GM19372 (cell line): ENCODE data around the gene ECEL1.

Source experiments
- ATAC-seq: cut with Tn5 transposase; IDR thresholded peaks from one replicate; pipeline ENCODE4 v1.9.1; 2021; ENCODE audit warnings: mild to moderate bottlenecking, low read depth, moderate library complexity; ENCODE audit not compliant: unreplicated experiment

ECEL1 gene

DNA sequence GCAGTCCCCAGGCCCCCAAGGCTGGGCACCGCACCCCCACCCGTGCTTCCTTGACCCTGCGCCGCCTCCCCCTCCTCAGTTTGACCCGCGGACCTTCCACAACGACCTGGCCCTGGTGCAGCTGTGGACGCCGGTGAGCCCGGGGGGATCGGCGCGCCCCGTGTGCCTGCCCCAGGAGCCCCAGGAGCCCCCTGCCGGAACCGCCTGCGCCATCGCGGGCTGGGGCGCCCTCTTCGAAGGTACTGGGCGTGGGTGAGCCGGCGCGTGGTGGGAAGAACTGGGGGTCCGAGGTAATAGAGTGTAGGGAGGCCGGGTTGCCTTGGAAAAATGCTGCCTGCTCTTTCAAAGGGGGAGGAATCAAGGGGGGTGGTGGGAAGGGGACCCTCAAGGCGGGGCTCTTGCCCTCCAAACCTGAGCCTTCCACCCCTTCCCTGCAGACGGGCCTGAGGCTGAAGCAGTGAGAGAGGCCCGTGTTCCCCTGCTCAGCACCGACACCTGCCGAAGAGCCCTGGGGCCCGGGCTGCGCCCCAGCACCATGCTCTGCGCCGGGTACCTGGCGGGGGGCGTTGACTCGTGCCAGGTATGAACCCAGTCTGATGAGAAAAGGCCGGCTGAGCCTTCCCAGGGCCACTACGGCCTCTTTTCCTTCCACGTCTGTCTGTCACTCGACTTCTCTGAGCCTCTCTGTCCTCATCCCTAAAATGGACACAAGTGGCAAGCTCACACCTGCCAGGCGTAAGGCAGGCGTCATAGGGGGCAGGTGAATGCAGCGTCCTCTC, 35.2 kb upstream of the ECEL1 start:
- no peak for ATAC-seq

DNA sequence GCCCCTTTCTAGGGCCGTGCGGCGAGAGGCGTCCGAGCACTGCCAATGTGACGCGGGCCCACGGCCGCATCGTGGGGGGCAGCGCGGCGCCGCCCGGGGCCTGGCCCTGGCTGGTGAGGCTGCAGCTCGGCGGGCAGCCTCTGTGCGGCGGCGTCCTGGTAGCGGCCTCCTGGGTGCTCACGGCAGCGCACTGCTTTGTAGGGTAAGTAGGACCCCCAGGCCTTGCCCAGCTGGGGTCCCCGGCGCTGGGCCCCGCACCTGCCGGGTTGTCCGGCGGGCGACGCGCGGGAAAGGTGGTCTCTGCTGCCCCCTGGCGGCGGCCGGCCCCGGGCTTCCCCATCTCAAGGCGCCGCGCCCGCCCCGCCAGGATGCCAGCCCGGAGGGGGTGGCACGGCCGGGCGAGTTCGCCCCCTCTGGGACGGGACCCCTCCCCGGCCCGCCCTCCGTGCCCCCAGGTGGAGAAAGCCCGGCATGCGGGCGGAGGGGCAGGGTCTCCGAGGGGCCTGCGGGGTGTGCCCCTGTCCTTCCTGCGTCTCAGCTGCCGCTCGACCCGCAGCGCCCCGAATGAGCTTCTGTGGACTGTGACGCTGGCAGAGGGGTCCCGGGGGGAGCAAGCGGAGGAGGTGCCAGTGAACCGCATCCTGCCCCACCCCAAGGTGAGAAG, 34.5 kb upstream of the ECEL1 start:
- ATAC-seq = no peak

DNA sequence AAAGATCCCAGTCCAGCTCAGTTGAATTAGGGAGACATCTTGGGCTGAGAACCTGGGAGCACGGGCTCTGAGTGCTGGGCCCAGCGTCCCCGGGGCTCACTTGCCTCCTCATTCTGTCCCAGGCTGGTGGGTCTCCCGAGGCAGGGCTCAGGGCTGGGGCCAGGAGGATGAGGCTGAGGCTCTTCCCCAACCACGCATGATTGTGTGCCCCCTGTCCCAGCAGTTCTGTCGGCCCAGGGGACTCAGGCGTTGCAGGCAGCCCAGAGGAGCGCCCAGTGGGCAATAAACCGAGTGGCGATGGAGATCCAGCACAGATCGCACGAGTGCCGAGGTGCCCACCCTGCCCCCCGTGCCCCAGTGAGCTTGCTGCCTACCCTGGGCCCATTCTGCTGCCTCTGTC, 33.5 kb upstream of the ECEL1 start:
- no peak for ATAC-seq

DNA sequence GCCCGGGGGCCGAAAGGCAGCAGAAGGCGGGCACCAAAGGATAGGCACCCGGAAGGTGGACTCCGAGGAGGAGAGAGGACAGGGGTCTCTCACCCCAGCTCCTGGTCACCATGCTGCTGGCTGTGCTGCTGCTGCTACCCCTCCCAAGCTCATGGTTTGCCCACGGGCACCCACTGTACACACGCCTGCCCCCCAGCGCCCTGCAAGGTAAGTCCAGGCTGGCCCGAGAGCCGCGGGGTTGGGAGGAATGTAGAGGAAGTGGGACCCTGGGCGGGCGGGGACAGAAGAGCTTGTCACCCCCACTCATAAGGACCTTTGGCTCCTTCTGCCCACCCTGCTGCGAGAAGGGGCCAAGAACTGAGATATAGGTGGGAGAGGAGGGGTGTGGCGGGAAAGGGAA, 32.9 kb upstream of the ECEL1 start:
- ATAC-seq = no peak

DNA sequence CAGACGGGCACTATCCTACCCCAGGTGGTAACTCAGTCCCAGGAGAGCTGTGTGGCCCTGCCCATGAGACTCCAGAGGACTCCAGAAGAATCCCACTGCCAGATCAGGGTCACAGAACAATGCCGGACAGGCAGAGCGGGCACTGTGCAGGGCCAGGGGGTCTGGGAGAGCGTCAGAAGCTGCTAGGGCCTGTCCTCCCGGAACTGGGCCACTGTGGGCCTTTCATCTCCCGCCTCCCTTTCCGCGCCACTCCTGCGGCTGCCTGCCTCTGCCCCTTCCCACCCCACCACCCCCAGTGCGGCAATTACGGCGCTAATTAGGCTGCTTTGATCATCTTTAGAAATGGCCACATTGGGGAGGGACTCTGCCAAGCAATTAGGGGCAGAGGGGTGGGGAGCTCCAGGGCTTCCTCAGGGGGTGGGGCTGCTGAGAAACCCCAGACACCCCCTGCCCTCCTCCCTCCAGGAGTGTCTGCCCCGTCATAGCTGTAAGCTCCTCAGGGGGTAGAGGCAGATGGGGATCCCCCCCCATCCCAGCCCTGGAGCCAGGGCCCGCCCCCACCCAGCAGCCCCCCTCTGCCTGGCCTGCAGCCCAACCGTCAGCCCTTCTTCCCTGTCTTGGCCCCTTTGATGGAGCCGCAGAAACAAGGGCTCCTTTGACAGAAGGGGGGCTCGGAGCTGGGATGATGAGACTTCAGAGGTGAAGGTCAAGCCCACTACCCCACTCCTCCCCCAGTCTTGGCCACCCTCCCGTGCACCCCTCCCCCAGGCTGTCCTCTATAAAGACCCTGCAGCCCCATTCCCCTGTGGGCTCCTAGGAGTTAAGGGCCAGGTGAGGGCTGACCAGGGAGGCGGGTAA, 32.2 kb upstream of the ECEL1 start, which contains the start of gene PRSS56:
TSS of gene PRSS56 (plus strand) at position 808 of the 858 bp plus-strand sequence. CDS start 211 bp downstream, outside the sequence.
- no peak for ATAC-seq

DNA sequence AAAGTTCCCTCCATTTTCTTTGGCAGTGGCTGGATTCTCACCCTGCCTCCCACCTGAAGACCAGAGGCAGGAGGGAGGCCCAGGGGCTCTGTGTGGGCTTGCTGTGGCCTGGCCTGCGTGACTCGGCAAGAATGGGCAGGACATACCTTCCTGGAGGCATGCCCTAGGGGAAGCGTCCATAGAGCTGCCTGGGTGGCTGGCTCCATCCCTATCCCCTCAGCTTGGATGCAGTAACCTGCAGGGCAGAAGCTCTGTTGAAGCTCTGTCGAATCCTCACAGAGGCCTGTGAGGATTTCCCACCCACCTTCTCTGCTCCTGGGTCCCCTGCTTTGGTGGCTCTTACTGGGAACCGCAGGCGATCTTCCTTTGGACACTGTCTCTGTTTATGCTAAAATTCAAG, 31.2 kb upstream of the ECEL1 start:
- ATAC-seq = no peak

DNA sequence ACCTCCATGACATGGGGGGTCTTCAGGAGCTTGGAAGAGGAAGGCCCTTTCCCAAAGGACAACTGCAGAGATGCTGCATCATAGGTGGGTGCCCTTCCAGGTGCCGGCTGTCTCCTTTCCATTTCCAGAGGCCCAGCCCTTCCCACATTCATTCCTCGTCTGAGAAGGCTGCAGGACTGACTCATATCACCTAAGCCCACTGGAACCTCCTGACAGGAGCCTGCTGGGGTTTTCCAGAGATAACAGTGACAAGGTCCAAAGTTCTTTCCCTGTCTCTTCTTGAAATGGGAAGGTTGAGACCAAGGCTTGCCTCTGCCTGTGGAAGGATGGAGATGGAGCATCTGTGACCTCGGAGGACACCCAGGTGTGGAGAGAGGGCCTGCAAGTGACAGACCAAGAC, 28.9 kb upstream of the ECEL1 start:
- ATAC-seq = no peak

DNA sequence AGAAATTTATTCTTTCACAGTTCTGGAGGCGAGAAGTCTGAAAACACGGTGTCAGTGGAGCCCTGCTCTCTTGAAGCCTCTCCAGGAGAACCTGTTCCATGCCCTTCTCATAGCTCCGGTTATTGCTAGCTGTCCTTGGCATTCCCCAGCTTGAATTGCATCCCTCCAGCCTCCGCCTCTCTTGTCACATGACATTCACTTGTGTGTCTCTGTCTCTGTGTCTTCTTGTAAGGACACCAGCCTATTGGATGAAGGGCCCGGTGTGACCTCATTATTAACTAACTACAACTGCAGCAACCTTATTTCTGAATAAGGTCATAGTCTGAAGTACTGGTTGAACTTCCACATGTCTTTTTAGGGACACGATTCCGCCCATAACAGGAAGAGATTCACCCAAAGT, 28.0 kb upstream of the ECEL1 start:
- ATAC-seq = no peak

DNA sequence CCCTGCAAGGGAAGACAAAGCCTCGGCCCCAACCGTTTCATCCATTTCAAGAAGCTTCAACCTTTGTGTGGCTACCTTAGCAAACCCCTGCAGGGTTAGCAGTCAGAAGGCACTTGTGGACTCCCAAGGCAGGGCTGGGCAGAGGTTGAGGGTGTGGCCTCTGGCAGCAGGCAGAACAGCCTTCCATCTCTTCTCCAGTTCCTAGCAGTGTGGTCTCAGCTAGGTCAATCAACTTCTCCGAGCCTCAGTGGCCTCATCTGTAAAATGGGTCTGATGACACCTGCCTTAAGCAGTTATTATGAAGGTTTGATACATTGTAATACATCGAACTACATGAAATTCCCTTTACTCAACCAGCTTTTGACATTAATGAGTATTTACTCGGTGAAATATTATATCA, 25.7 kb upstream of the ECEL1 start:
- ATAC-seq = no peak

DNA sequence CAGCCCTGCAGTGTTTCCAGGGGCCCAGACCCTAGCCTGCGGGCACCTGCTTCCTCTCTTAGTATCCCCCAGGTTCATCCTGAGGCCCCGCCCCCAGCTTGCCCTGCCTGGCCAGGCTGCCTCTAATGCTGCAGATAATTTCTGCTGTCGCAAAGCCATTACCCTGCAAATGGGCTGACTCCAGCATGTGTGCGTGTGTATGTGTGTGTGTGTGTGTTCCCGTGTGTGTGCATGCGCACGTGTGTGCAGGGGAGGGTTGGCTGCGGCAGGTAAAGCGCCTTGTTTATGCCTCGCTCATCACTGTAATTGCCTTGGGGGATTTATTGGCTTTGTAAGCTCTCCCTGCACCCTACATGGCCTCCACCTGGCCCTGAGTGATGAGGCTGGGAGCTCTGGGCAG, 25.0 kb upstream of the ECEL1 start:
- no peak for ATAC-seq

DNA sequence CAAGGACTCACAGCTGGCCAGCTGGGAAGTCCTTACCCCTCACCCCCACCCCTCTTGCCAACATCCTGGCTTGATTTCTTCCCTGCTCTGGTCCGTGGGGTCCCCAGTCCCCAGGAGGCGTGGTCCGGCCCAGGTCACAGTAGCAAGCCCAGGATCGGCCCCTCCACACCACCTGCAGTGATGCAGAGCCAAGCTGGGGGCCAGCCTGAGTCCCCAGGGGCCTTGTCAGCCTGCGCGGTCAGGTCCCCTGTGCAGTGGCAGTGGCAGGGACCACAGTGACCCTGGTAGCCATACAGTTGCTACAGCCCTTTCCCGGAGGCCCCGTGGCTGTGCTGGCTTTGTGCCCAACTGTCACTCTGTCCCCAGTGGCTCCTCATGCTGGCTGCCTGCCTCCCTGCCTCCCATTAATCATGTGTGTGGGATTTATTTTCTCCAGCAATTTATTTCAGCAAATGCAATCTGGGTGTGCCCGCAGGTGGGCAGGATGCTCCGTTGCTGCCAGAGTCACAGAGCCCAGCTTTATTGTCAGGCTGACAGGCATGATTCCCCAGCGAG, 23.8 kb upstream of the ECEL1 start:
- no peak for ATAC-seq

DNA sequence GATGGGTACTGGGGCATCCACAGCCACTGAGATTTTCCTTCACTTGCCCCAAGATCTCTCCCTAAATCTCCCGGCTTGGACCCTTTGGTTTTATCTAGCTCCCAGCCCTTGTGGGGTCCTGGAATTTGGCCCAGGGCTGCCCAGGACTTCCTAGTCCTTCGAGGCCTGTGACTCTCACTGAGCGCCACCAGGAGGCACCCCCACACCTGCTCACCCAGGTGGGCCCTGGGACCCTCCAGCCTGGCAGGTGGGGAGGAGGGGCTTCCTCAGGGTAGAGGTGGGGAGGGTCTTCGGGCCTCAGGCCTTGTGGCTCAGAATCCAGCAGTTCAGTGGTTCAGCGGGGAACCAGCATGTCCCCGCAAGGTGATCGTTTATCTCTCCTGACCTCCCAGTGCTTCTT, 20.6 kb upstream of the ECEL1 start:
- no peak for ATAC-seq

DNA sequence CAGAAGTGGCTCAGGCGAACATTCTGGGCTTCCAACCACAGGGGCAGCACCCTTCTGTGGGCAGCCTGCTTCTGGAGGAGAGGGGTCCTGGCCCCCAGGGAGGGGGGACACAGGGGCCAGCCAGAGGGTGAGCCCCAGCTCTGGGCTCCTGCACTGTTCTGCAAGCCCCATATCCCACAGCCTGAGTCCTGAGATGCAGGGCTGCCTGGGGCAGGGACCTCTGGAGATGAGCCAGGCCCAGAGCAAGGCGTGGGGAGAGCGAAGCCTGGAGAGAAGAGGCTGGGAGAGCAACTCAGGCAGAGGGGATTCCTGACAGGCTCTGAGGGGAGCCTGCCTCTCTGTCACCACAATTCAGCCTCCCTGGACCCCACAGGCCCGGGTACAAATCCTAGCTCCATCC, 19.1 kb upstream of the ECEL1 start:
- ATAC-seq = no peak

DNA sequence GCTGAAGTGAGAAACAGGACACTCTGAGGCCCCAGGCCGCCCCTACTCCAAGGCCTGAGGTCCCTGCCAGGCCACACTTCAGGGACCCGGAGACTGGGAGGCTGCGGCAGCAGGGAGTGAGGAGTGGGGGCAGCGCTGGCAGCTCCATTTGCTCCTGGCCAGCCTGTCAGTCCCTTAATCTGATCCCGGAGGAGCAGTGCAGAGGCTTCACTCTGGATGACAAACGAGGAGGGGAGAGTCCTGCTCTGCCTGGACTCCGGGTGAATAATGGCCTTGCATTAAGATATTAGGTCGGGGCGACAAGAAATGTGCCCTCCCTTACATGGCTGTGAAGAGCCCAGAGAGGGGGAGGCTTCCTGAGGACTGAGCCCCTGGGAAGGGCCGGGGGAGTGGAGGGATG, 18.2 kb upstream of the ECEL1 start:
- no peak for ATAC-seq

DNA sequence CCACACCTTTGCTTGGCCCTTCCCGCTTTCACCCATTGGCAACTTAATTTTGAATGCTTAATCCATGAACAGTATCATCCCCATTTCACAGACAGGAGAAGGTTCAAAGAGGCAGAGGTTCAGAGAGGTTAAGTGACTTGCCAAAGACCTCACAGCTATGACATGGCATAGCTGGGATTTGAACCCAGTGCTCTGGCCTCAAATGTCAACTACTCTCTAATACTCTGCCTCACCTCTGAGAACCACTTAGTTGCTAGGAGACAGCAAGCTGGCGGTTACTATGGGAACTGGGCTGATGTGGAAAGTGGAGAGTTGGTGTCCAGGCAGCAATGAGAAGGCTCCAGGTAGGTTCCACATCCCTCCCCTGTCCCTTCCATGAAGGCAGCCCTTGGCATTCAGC, 16.8 kb upstream of the ECEL1 start:
- no peak for ATAC-seq

DNA sequence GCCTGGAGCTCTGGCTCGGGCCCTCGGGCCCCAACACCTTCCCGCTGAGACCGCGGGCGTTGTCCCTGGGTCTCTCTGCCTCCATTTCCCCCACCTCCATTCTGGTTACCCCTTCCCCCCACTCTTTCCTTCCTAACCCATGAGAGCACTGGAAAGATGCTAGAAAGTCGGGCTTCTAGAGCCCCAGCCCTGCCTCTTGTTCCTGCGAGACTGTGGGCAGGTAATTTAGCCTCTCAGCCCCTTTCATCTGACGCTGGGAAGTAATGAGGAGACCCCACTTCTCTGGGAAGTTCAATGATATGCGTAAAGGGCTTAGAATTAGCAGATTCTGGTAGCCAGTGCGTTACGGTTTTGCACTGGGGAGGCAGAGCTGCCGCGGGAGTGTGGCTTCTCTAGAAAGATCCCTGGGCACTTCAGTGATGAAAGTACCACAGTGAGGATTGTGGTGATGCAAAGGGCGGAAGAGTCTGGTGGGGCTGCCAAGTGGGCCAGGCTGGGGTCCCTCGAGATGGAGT, 16.2 kb upstream of the ECEL1 start:
- ATAC-seq = no peak

DNA sequence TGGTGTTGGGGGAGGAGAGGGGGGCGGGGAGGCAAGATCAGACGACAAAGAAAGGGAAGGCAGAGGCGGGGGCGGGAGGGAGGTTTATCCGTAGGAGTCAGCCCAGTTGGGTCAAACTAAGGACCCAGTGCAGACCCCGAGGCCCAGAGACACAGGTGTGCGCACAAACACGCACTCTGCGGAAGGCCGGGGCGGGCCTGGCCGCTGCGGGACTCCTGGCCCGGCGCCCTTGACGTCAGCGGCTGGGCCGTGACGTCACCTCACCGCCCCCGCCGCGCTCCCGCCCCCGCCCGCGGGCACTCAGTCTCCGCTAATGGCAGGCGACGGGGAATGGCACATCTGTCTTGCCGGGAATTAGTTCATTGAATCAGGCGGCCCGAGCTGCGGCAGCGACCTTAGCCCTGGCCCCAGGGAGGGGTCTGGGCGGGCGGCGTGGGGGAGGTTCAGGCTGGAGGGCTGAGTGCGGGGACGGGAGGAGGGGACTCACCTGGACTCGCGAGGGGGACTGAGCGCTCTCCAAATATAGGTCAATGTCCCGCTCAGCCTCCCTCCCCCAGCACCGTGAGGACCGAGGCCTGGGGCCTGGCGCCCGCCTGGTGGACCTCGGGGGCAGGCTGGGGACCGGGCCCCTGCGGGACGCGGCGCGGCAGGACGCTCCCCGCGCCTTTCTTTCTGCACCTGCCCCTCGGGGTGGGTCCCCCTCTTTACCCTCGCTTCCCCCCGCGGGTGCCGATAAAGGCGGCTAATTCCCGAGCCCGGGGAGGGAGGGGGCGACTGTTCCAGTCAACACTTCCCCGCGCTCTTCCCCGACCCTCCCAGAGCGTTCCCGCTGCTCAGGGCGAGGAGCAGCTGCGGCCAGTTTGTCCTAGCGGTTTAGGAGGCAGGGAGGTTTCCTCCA, 15.5 kb upstream of the ECEL1 start:
- no peak for ATAC-seq

DNA sequence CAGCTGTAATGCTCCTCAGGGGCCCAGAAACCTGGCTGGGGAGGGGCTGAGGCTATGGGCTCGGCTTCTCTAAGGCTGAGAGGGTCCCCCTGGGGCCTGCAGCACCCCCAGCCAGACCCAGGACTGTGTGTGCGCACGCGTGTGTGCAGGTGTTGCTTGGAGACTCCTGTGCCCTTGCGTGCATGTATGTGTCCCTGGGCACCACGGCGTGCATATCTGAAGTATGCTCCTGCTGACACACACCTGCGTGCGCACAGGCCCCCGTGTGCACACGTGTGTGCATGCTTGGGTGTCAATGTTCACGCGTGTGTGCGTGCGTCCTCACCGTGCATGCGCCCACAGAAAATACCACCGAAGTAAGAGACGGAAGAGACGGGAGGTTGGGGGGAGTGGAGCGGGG, 14.9 kb upstream of the ECEL1 start:
- ATAC-seq = no peak

DNA sequence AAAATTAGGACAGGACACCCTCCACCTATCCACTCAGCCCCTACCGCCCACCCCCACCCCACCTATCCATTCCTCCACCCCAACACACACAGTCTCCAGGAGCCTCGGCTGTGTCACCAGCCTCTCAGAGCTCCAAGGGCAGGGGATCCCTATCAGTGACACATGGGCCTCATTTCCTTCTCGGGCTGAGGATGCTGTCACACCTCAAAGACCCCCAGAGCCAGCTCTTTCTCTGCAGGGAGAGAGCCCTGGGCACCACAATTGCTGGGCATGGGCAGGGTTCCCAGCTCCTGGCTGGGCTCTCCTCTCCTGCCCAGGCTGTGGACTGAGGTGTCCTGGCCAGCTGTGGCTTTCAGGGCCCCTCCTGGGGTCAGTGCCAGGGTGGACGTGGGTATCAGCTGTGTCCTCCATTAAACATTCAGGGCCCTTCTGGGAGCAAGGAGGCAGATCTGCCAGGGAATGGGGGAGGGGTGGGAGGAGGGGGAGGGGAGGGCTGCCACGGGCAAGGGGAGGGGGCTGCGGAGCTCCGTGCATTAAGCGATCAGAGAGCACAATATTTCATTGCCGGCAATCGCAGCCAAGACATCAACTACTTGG, 14.3 kb upstream of the ECEL1 start:
- ATAC-seq = no peak
